BE2C (cell line): Measurements from ENCODE around the gene PTPRD.

Experiments
- DNase-seq: peaks from one replicate; pipeline ENCODE4 v3.0.0-alpha.2; 2020
- H3K27me3 ChIP-seq: fragments of 250-450 bp; sonication (Bioruptor Pico); 2 replicates; pipeline ENCODE4 v1.5.1; 2020; ENCODE audit warnings: mild to moderate bottlenecking
- H3K36me3 ChIP-seq: fragments of 250-450 bp; sonication (Bioruptor Pico); 2 replicates; pipeline ENCODE4 v1.5.1; 2020; ENCODE audit warnings: mild to moderate bottlenecking
- H3K4me1 ChIP-seq: fragments of 250-450 bp; sonication (Bioruptor Pico); 2 replicates; pipeline ENCODE4 v1.5.1; 2020
- H3K4me3 ChIP-seq: 2 replicates; pipeline ENCODE4 v1.5.1; 2011; ENCODE audit warnings: low read depth, low read length
- H3K9me3 ChIP-seq: fragments of 250-450 bp; sonication (Bioruptor Pico); 2 replicates; pipeline ENCODE4 v1.5.1; 2020
- CTCF ChIP-seq: IDR thresholded peaks from 2 replicates; pipeline ENCODE4 v1.5.1; 2012; ENCODE audit warnings: mild to moderate bottlenecking, low read depth, low read length

The PTPRD gene

GRCh38 chr9:8408575-8409190, 2204.1 kb downstream of the PTPRD start:
- TF ChIP-seq CTCF, result no peak
- H3K4me1 ChIP-seq, result no peaks in the 10 kb centered on the region
- H3K9me3 ChIP-seq, result no peaks in the 10 kb centered on the region
- no peak for DNase-seq
- no peaks in the 10 kb centered on the region for H3K36me3 ChIP-seq
- H3K27me3 ChIP-seq, result no peaks in the 10 kb centered on the region
- H3K4me3 ChIP-seq, result no peak overlapping the region

DNA sequence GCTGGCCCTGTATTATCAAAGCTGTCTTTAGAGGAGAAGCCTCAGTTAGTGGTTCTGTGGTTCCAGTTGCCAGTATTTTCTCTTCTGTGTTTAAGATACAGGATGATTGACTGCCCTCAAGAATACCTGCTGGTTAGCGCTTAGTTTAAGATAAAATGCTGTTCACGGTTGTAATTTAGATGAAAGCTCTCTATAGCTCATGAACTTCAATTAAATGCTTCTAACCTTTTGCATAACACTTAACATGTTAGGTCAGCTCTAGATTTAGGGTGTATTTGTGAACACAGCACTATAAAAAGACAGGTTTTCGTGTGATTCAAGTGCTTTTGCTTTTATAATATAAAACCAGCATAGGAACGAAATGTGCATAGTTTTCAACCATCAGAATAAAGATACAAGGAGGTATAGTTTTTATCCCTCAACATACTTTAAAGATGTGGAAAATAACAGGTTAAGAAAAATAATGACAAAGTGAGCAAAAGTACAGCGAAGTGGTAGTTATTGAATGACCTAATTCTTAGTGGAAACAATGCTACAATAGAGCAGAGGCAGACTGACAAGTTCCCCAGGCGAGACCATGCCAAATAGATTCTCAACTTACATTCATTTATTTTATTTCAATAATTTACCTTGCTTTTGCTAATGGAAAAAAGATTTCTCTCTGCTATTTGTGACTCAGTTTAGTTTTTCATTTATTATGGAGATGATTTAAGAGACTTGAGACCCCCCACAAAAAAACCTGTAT, 2210.7 kb downstream of the PTPRD start:
- Histone ChIP-seq H3K27me3 (no peaks in the 10 kb centered on the region), H3K4me1 (no peaks in the 10 kb centered on the region), H3K36me3 (no peaks in the 10 kb centered on the region), H3K9me3 (no peaks in the 10 kb centered on the region), H3K4me3 (no peak overlapping the region)
- TF ChIP-seq CTCF, result no peak
- no peak for DNase-seq

GRCh38 chr9:8400378-8400777, 2212.4 kb downstream of the PTPRD start:
- DNase-seq, result no peak
- no peaks in the 10 kb centered on the region for H3K4me1 ChIP-seq
- TF ChIP-seq CTCF, result no peak
- H3K4me3 ChIP-seq, result no peak overlapping the region
- H3K36me3 ChIP-seq, result no peaks in the 10 kb centered on the region
- H3K27me3 ChIP-seq, result no peaks in the 10 kb centered on the region
- no peaks in the 10 kb centered on the region for H3K9me3 ChIP-seq

- no peak overlapping the region for H3K4me3 ChIP-seq
- no peak for DNase-seq
- no peaks in the 10 kb centered on the region for H3K9me3 ChIP-seq
- H3K4me1 ChIP-seq, result no peaks in the 10 kb centered on the region
- H3K36me3 ChIP-seq, result no peaks in the 10 kb centered on the region
- H3K27me3 ChIP-seq, result no peaks in the 10 kb centered on the region
- TF ChIP-seq CTCF, result no peak
These were observed 2217.8 kb downstream of the PTPRD start for GRCh38 chr9:8395022-8395421.

- no peaks in the 10 kb centered on the region for H3K4me1 ChIP-seq
- H3K36me3 ChIP-seq, result no peaks in the 10 kb centered on the region
- no peak for TF ChIP-seq CTCF
- H3K9me3 ChIP-seq, result no peaks in the 10 kb centered on the region
- no peak for DNase-seq
- no peak overlapping the region for H3K4me3 ChIP-seq
- H3K27me3 ChIP-seq, result no peaks in the 10 kb centered on the region
These were observed 2218.5 kb downstream of the PTPRD start for GRCh38 chr9:8394341-8394740.

DNA sequence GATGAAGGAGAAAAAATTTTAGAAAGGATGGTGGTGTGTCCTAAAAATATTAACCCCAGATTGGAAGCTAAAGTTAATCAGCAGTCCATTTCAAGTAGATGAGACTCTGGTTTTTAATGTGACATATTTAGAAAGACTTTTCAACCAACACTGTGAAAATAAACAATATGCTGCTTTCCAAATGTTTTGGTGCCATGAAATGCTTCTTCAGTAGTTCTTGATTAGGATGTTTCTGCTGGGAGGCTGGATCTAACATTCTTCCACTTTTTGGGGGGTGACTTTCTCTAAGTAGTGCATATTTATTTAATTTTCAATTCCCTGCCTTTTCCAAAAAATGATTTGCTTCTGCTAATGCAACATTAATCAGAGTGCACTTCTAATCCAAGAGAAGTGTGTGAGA, 2219.9 kb downstream of the PTPRD start:
- H3K9me3 ChIP-seq, result no peaks in the 10 kb centered on the region
- H3K4me3 ChIP-seq, result no peak overlapping the region
- no peak for DNase-seq
- no peak for TF ChIP-seq CTCF
- no peaks in the 10 kb centered on the region for H3K36me3 ChIP-seq
- H3K4me1 ChIP-seq, result no peaks in the 10 kb centered on the region
- no peaks in the 10 kb centered on the region for H3K27me3 ChIP-seq
